NB4 (cell line): ENCODE data around the gene GMDS.

Experiments
- MAX ChIP-seq: IDR thresholded peaks from 2 replicates; pipeline ENCODE4 v1.6.1; 2011; ENCODE audit warnings: low read depth, low read length
- MYC ChIP-seq: IDR thresholded peaks from 2 replicates; pipeline ENCODE4 v1.6.1; 2011; ENCODE audit warnings: low read depth, low read length
- POLR2A ChIP-seq: IDR thresholded peaks from 2 replicates; pipeline ENCODE4 v1.6.1; 2011; ENCODE audit warnings: mild to moderate bottlenecking; ENCODE audit not compliant: insufficient read length; ENCODE audit errors: extremely low read depth
- TF ChIP-seq, protein P1 (sequence below): IDR thresholded peaks from one replicate; pipeline ENCODE4 v1.5.1; 2012; ENCODE audit warnings: low read depth, low read length

- TF ChIP-seq, protein P1, sequence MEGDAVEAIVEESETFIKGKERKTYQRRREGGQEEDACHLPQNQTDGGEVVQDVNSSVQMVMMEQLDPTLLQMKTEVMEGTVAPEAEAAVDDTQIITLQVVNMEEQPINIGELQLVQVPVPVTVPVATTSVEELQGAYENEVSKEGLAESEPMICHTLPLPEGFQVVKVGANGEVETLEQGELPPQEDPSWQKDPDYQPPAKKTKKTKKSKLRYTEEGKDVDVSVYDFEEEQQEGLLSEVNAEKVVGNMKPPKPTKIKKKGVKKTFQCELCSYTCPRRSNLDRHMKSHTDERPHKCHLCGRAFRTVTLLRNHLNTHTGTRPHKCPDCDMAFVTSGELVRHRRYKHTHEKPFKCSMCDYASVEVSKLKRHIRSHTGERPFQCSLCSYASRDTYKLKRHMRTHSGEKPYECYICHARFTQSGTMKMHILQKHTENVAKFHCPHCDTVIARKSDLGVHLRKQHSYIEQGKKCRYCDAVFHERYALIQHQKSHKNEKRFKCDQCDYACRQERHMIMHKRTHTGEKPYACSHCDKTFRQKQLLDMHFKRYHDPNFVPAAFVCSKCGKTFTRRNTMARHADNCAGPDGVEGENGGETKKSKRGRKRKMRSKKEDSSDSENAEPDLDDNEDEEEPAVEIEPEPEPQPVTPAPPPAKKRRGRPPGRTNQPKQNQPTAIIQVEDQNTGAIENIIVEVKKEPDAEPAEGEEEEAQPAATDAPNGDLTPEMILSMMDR = no peak
- no peak for TF ChIP-seq POLR2A
- no peak for TF ChIP-seq MYC
- TF ChIP-seq MAX = no peak
These were observed 657.9 kb downstream of the GMDS start for GRCh38 chr6:1587546-1587945.
